Hepatocyte (in vitro differentiated cells): ENCODE results near the gene S100A8.

Experiments
- CTCF ChIP-seq: fragments of 200-600 bp; sonication (generic); IDR thresholded peaks from 2 replicates; pipeline ENCODE4 v1.5.1; 2016; ENCODE audit warnings: antibody characterized with exemption, mild to moderate bottlenecking; ENCODE audit not compliant: poor library complexity
- EZH2 ChIP-seq: fragments of 200-600 bp; sonication (generic); IDR thresholded peaks from 2 replicates; pipeline ENCODE4 v1.6.1; 2016; ENCODE audit warnings: antibody characterized with exemption, mild to moderate bottlenecking, borderline replicate concordance
- EZH2phosphoT487 ChIP-seq: fragments of 200-600 bp; sonication (generic); IDR thresholded peaks from one replicate; pipeline ENCODE4 v1.6.1; 2018; ENCODE audit warnings: antibody characterized with exemption, mild to moderate bottlenecking, low read depth, moderate library complexity; ENCODE audit not compliant: unreplicated experiment, severe bottlenecking

DNA sequence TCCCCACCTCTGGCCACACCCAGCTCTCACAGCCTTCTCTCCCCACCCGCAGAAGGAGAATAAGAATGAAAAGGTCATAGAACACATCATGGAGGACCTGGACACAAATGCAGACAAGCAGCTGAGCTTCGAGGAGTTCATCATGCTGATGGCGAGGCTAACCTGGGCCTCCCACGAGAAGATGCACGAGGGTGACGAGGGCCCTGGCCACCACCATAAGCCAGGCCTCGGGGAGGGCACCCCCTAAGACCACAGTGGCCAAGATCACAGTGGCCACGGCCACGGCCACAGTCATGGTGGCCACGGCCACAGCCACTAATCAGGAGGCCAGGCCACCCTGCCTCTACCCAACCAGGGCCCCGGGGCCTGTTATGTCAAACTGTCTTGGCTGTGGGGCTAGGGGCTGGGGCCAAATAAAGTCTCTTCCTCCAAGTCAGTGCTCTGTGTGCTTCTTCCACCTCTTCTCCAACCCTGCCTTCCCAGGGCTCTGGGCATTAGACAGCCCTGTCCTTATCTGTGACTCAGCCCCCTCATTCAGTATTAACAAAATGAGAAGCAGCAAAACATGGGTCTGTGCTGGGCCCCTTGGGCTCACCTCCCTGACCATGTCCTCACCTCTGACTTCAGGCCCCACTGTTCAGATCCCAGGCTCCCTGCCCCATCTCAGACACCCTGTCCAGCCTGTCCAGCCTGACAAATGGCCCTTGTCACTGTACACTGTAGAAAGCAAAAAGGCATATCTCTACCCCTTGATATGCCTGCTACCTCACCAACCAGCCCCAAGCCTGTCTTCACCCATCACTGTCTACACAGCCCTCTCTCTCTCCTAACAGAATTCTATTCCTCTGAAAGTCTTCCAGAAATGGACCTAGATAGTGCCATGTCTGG lies 30.0 kb downstream of the S100A8 start:
- TF ChIP-seq EZH2phosphoT487 = no peak
- TF ChIP-seq EZH2 = no peak
- TF ChIP-seq CTCF = no peak
